H1 (cell line): ENCODE measurements around the gene TXLNG. TPM values are rescaled to one million over a fixed set of nuclear protein-coding genes. Genes with fewer than 3 reads are reported as not detected.

Source experiments
- CTCF ChIA-PET: fragments of 300-600 bp; sonication (Branson Sonifier 250); formaldehyde crosslinking; loops from one replicate; lab custom pipeline; 2021; ENCODE audit not compliant: partially characterized antibody; lab: Charles Lee
- POLR2A ChIA-PET: fragments of 300-600 bp; sonication (Branson Sonifier 250); formaldehyde crosslinking; loops from one replicate; lab custom pipeline; 2021; ENCODE audit warnings: inconsistent platforms; ENCODE audit not compliant: partially characterized antibody; lab: Charles Lee
- DNase-seq, 2 experiments: peaks; one replicate each; pipeline versions ENCODE4 v3.0.0 to v3.0.0-alpha.2; 2010 to 2022; ENCODE audit warnings: low spot score in 2 of 2, low read depth in 1 of 2, mixed read lengths in 1 of 2
- FAIRE-seq: peaks from 2 replicates; lab custom pipeline; 2011; peaks lifted over from hg19 to GRCh38; lab: Jason Lieb, UNC
- H2AFZ ChIP-seq: 2 replicates; pipeline ENCODE4 v1.8.1; 2012; ENCODE audit warnings: low read length, inconsistent platforms
- H2AK5ac ChIP-seq: 2 replicates; pipeline ENCODE4 v1.6.1; 2013; ENCODE audit warnings: low read depth, low read length
- H2BK120ac ChIP-seq: replicated peaks from 2 replicates; pipeline ENCODE3; 2013; ENCODE audit warnings: low read depth, low read length, inconsistent platforms
- H2BK12ac ChIP-seq: 2 replicates; pipeline ENCODE4 v1.6.1; 2013; ENCODE audit warnings: low read depth, low read length
- H2BK15ac ChIP-seq: 2 replicates; pipeline ENCODE4 v1.6.1; 2013; ENCODE audit warnings: low read length
- H2BK20ac ChIP-seq: 2 replicates; pipeline ENCODE4 v1.6.1; 2013; ENCODE audit warnings: low read length
- H2BK5ac ChIP-seq: 2 replicates; pipeline ENCODE4 v1.6.1; 2013; ENCODE audit warnings: low read depth, low read length
- H3K14ac ChIP-seq: 2 replicates; pipeline ENCODE4 v1.6.1; 2013; ENCODE audit warnings: inconsistent platforms; ENCODE audit not compliant: insufficient read length
- H3K18ac ChIP-seq: 2 replicates; pipeline ENCODE4 v1.6.1; 2013; ENCODE audit warnings: low read length; ENCODE audit errors: extremely low read depth
- H3K23ac ChIP-seq: 2 replicates; pipeline ENCODE4 v1.6.1; 2013; ENCODE audit warnings: inconsistent platforms; ENCODE audit not compliant: insufficient read length
- H3K23me2 ChIP-seq: 2 replicates; pipeline ENCODE4 v1.6.1; 2013; ENCODE audit warnings: low read depth, low read length
- H3K27ac ChIP-seq: 2 replicates; pipeline ENCODE4 v1.6.1; 2011; ENCODE audit warnings: low read depth, low read length, inconsistent platforms
- H3K27me3 ChIP-seq, 4 experiments: replicated peaks in 1 of 4; 1 replicate in 1 of 4; 2 replicates in 3 of 4; pipeline versions ENCODE4 v1.6.1 to v1.8.1; 2011 to 2013; ENCODE audit warnings: low read length in 3 of 4, mild to moderate bottlenecking in 3 of 4, inconsistent platforms in 2 of 4, mixed read lengths in 2 of 4, moderate library complexity in 1 of 4; ENCODE audit not compliant: control insufficient read depth in 3 of 4, insufficient read depth in 3 of 4; ENCODE audit errors: extremely low read depth in 1 of 4
- H3K36me3 ChIP-seq, 4 experiments: 2 replicates each; pipeline versions ENCODE4 v1.6.1 to v1.8.1; 2011 to 2013; ENCODE audit warnings: mild to moderate bottlenecking in 4 of 4, low read length in 3 of 4, moderate library complexity in 2 of 4, control low read depth in 1 of 4, inconsistent platforms in 1 of 4; ENCODE audit not compliant: insufficient read depth in 4 of 4, control insufficient read depth in 2 of 4
- H3K4ac ChIP-seq: replicated peaks from 2 replicates; pipeline ENCODE3; 2013; ENCODE audit warnings: low read length, low read depth, mixed read lengths, inconsistent platforms; ENCODE audit not compliant: insufficient read length
- H3K4me1 ChIP-seq, 4 experiments: replicated peaks in 1 of 4; 1 replicate in 1 of 4; 2 replicates in 3 of 4; pipeline versions ENCODE4 v1.6.1 to v1.8.1; 2011 to 2013; ENCODE audit warnings: low read length in 3 of 4, inconsistent platforms in 2 of 4, mixed read lengths in 1 of 4; ENCODE audit not compliant: insufficient read depth in 4 of 4, control insufficient read depth in 3 of 4
- H3K4me2 ChIP-seq, 2 experiments: 2 replicates each; pipeline versions ENCODE4 v1.6.1 to v1.8.1; 2011 to 2013; ENCODE audit warnings: low read depth in 2 of 2, low read length in 2 of 2, control low read depth in 1 of 2, inconsistent platforms in 1 of 2, mild to moderate bottlenecking in 1 of 2; ENCODE audit not compliant: insufficient read depth in 1 of 2
- H3K4me3 ChIP-seq, 4 experiments: fragments of 200-600, 300-600 bp in 1 of 4; sonication (generic), shearing (Covaris generic), sonication (Bioruptor Twin) in 1 of 4; 2 replicates each; pipeline versions ENCODE4 v1.5.1 to v1.8.1; 2011 to 2016; ENCODE audit warnings: low read length in 4 of 4, low read depth in 3 of 4, control low read depth in 2 of 4, inconsistent platforms in 2 of 4, mild to moderate bottlenecking in 2 of 4, mixed read lengths in 1 of 4, moderate library complexity in 1 of 4; ENCODE audit not compliant: insufficient read depth in 2 of 4; ENCODE audit errors: extremely low read depth in 1 of 4
- H3K56ac ChIP-seq: replicated peaks from 2 replicates; pipeline ENCODE3; 2013; ENCODE audit warnings: low read depth, mild to moderate bottlenecking, mixed read lengths, low read length, inconsistent platforms; ENCODE audit not compliant: insufficient read length
- H3K79me1 ChIP-seq: 2 replicates; pipeline ENCODE4 v1.6.1; 2013; ENCODE audit warnings: low read depth, low read length, control low read depth
- H3K79me2 ChIP-seq, 2 experiments: 2 replicates each; pipeline versions ENCODE4 v1.6.1 to v1.8.1; 2012 to 2013; ENCODE audit warnings: low read length in 2 of 2, mild to moderate bottlenecking in 2 of 2, inconsistent platforms in 1 of 2; ENCODE audit not compliant: insufficient read depth in 2 of 2, control insufficient read depth in 1 of 2
- H3K9ac ChIP-seq, 4 experiments: replicated peaks in 1 of 4; 1 replicate in 1 of 4; 2 replicates in 3 of 4; pipeline versions ENCODE4 v1.6.1 to v1.8.1; 2011 to 2013; ENCODE audit warnings: low read depth in 3 of 4, low read length in 3 of 4, control low read depth in 2 of 4, mild to moderate bottlenecking in 2 of 4, moderate library complexity in 2 of 4, inconsistent platforms in 1 of 4; ENCODE audit errors: extremely low read depth in 1 of 4
- H3K9me3 ChIP-seq, 2 experiments: 2 replicates each; pipeline versions ENCODE4 v1.6.1 to v1.8.1; 2012 to 2013; ENCODE audit warnings: mild to moderate bottlenecking in 2 of 2, moderate library complexity in 2 of 2, control low read depth in 1 of 2, inconsistent platforms in 1 of 2, low read depth in 1 of 2, low read length in 1 of 2, mixed read lengths in 1 of 2; ENCODE audit not compliant: insufficient read depth in 2 of 2
- H4K20me1 ChIP-seq, 2 experiments: replicated peaks in 1 of 2; 2 replicates each; pipeline versions ENCODE3 to v1.8.1; 2011 to 2013; ENCODE audit warnings: inconsistent platforms in 2 of 2, low read length in 2 of 2, mild to moderate bottlenecking in 1 of 2; ENCODE audit not compliant: insufficient read depth in 2 of 2, control insufficient read depth in 1 of 2
- H4K5ac ChIP-seq: 2 replicates; pipeline ENCODE4 v1.6.1; 2013; ENCODE audit warnings: low read length, low read depth, mixed read lengths, inconsistent platforms; ENCODE audit not compliant: insufficient read length
- H4K8ac ChIP-seq: 2 replicates; pipeline ENCODE4 v1.8.0; 2013; ENCODE audit warnings: mild to moderate bottlenecking, moderate library complexity, low read length, inconsistent platforms; ENCODE audit not compliant: insufficient read depth; ENCODE audit errors: extremely low read depth
- H4K91ac ChIP-seq: replicated peaks from 2 replicates; pipeline ENCODE3; 2013; ENCODE audit warnings: low read length, mixed read lengths, inconsistent platforms; ENCODE audit not compliant: insufficient read length
- BRCA1 ChIP-seq: IDR thresholded peaks from 2 replicates; pipeline ENCODE4 v1.6.1; 2012; ENCODE audit warnings: low read depth, low read length, improper control_type of control experiment
- CBX5 ChIP-seq: fragments of 300-800, 300-1000 bp; sonication (generic); IDR thresholded peaks from 2 replicates; pipeline ENCODE4 v1.7.1; 2016; ENCODE audit warnings: antibody characterized with exemption, low read length, low read depth
- E2F6 ChIP-seq: IDR thresholded peaks from 2 replicates; pipeline ENCODE4 v1.6.1; 2012; ENCODE audit warnings: inconsistent platforms
- HDAC2 ChIP-seq, 2 experiments: fragments of 300-600 bp in 1 of 2; sonication (generic) in 1 of 2; IDR thresholded peaks; 2 replicates each; pipeline ENCODE4 v1.6.1; 2011 to 2012; ENCODE audit warnings: low read depth in 2 of 2, low read length in 2 of 2, mild to moderate bottlenecking in 2 of 2, moderate library complexity in 2 of 2, borderline replicate concordance in 1 of 2, inconsistent platforms in 1 of 2
- KDM4A ChIP-seq: IDR thresholded peaks from one replicate; pipeline ENCODE4 v1.7.1; 2012; ENCODE audit warnings: low read depth, mild to moderate bottlenecking, moderate library complexity, low read length, inconsistent platforms; ENCODE audit not compliant: severe bottlenecking
- KDM5A ChIP-seq: fragments of 200-600 bp; IDR thresholded peaks from 2 replicates; pipeline ENCODE4 v1.7.1; 2012; ENCODE audit warnings: mild to moderate bottlenecking, low read length, inconsistent platforms, mixed read lengths
- MAFK ChIP-seq: IDR thresholded peaks from 2 replicates; pipeline ENCODE4 v1.6.1; 2012; ENCODE audit warnings: low read depth, mild to moderate bottlenecking, improper control_type of control experiment, low read length
- PHF8 ChIP-seq: fragments of 200-600 bp; sonication (generic); conservative IDR thresholded peaks from 2 replicates; pipeline ENCODE4 v1.7.1; 2012; ENCODE audit warnings: low read depth, mild to moderate bottlenecking, inconsistent platforms, low read length, moderate library complexity
- POU5F1 ChIP-seq: IDR thresholded peaks from 2 replicates; pipeline ENCODE4 v1.6.1; 2011; ENCODE audit warnings: low read depth, mild to moderate bottlenecking, low read length, moderate library complexity
- RAD21 ChIP-seq, 2 experiments: IDR thresholded peaks in 1 of 2; conservative IDR thresholded peaks in 1 of 2; 2 replicates each; pipeline ENCODE4 v1.6.1; 2011; ENCODE audit warnings: low read depth in 2 of 2, low read length in 2 of 2, improper control_type of control experiment in 1 of 2, inconsistent platforms in 1 of 2, mild to moderate bottlenecking in 1 of 2, moderate library complexity in 1 of 2
- SIN3A ChIP-seq, 2 experiments: IDR thresholded peaks in 1 of 2; conservative IDR thresholded peaks in 1 of 2; 2 replicates each; pipeline ENCODE4 v1.6.1; 2011 to 2012; ENCODE audit warnings: low read length in 2 of 2, improper control_type of control experiment in 1 of 2, low read depth in 1 of 2, mild to moderate bottlenecking in 1 of 2
- SRF ChIP-seq: IDR thresholded peaks from 2 replicates; pipeline ENCODE4 v1.6.1; 2011; ENCODE audit warnings: mild to moderate bottlenecking, low read depth, low read length, moderate library complexity
- YY1 ChIP-seq: IDR thresholded peaks from 2 replicates; pipeline ENCODE4 v1.6.1; 2011; ENCODE audit warnings: low read depth, mild to moderate bottlenecking, low read length
- WGBS, 2 experiments: shearing (Covaris generic) in 1 of 2; methylation state at CpG; one replicate each; pipeline versions ENCODE4 v1.1.6 to v1.1.7; 2013 to 2015; ENCODE audit warnings: low lambda C conversion rate in 2 of 2, mixed read lengths in 2 of 2, inconsistent platforms in 1 of 2, low coverage in 1 of 2, missing lambda C conversion rate in 1 of 2; ENCODE audit not compliant: insufficient replicate concordance in 2 of 2, insufficient coverage in 1 of 2, insufficient read length in 1 of 2; ENCODE audit errors: extremely low coverage in 1 of 2, missing lambda C conversion rate in 1 of 2; 5-methylcytosine and 5-hydroxymethylcytosine counted together
- polyA plus RNA-seq, 7 experiments: library from polyadenylated mRNA; depleted of rRNA in 3 of 7; stranded (reverse) in 5 of 7; unstranded in 2 of 7; fragments of >200 nt in 5 of 7; fragments of 200-250 nt in 2 of 7; gene quantifications; 1 replicate in 5 of 7; 2 replicates in 1 of 7; 4 replicates in 1 of 7; pipeline versions ENCODE4 v1.2.1 to v1.2.3, GENCODE V29; 2011 to 2013; ENCODE audit warnings: missing spikeins in 2 of 7, mixed read lengths in 2 of 7
- total RNA-seq: library from RNA; stranded (reverse); fragmentation: NEBNext Ultra II Directional; extraction: Animal tissue kit (Norgen Biotek cat#: 25700); gene quantifications from 2 replicates; pipeline ENCODE4 v1.2.1, GENCODE V29; 2021

Gene TXLNG
- total and polyA plus RNA-seq, 2 of the 8 experiments (the other 6 are each of a cell fraction or from before 2014, with no cell fraction given) = 32.9 to 42.9 TPM

DNA sequence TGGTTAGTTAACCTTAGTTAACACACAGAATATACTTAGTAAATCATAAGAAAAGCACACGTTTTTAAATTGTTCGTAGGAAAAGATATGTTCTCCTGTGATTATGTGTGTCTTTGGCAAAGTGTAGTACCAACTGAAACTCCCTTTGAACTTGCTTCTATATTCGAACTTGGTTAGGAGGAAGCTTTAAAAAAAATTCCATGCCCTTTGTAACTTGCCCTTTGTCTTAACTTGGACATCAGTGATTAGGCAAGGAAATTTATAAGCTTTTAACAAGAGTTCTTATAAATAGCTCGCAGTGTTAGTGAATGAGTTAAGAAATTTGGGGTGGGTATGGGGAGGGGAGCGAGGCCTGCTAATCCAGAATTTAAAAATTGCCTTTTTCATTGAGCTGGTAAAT lies 33.4 kb downstream of the TXLNG start:
- H3K56ac ChIP-seq = no peak overlapping the region
- peaks cover 0 to 2% of the 10 kb centered on the region in 2 experiments for H4K20me1 ChIP-seq
- H3K9ac ChIP-seq = no peak overlapping the region
- H3K23ac ChIP-seq = no peak overlapping the region
- no peak overlapping the region for H2AK5ac ChIP-seq
- H2BK120ac ChIP-seq = no peak overlapping the region
- no peaks in the 10 kb centered on the region for H3K23me2 ChIP-seq
- H3K36me3 ChIP-seq = peaks cover 0 to 40% (median 20%) of the 10 kb centered on the region in 4 experiments; a peak in 6 of 8 replicates
- H3K14ac ChIP-seq = no peak overlapping the region
- WGBS, 2 experiments = 89 to 100% methylated on average over 1 to 5 of the region's 5 CpGs
- H3K4me2 ChIP-seq = no peak overlapping the region
- no peak overlapping the region for H2BK12ac ChIP-seq
- no peak overlapping the region for H4K5ac ChIP-seq
- ChIA-PET POLR2A (interaction anchor here (1.8 kb wide), 1 partner anchor 12 kb away, joined by 6 read pairs; no protein-coding TSS in a partner anchor), CTCF (interaction anchor here (1.6 kb wide), 1 partner anchor 12 kb away, joined by 6 read pairs; no protein-coding TSS in a partner anchor)
- H4K8ac ChIP-seq = no peak overlapping the region
- no peaks in the 10 kb centered on the region for H3K79me1 ChIP-seq
- no peaks in the 10 kb centered on the region for H3K9me3 ChIP-seq
- no peak for DNase-seq
- H3K18ac ChIP-seq = no peak overlapping the region
- no peak overlapping the region for H2BK15ac ChIP-seq
- H3K4me3 ChIP-seq = no peak overlapping the region
- H4K91ac ChIP-seq = no peak overlapping the region
- H2AFZ ChIP-seq = no peak overlapping the region
- no peak overlapping the region for H3K4ac ChIP-seq
- peaks cover 0 to 13% of the 10 kb centered on the region in 2 experiments; a peak in 2 of 4 replicates for H3K79me2 ChIP-seq
- no peak overlapping the region for H2BK5ac ChIP-seq
- H3K27ac ChIP-seq = no peak overlapping the region
- H2BK20ac ChIP-seq = no peak overlapping the region
- no peaks in the 10 kb centered on the region for H3K27me3 ChIP-seq
- no peaks in the 10 kb centered on the region for H3K4me1 ChIP-seq
- no peak for FAIRE-seq
- TF ChIP-seq POU5F1 (no peak), E2F6 (no peak), KDM4A (no peak), YY1 (no peak), BRCA1 (no peak), CBX5 (no peak), RAD21 (IDR thresholded peaks at IDR 0.05 in 1 of 2, conservative IDR thresholded peaks at IDR 0.05 in 1 of 2; ENCODE audit: low read depth in 2 of 2, low read length in 2 of 2) (no peak), HDAC2 (IDR thresholded peaks at IDR 0.05; ENCODE audit: borderline replicate concordance in 1 of 2, low read depth in 2 of 2, low read length in 2 of 2) (no peak), MAFK (no peak), KDM5A (no peak), PHF8 (no peak), SIN3A (conservative IDR thresholded peaks at IDR 0.05 in 1 of 2, IDR thresholded peaks at IDR 0.05 in 1 of 2; ENCODE audit: low read depth in 1 of 2, low read length in 2 of 2) (no peak), SRF (no peak)
